Neuron (in vitro differentiated cells): ENCODE data around the gene MYB.
"Not testable (repeated sequence)": the region's sequence is repeated elsewhere in the genome, so short reads cannot be mapped to it uniquely, and the experiment has no call there.

Experiments
- H2AFZ ChIP-seq: one replicate; pipeline ENCODE4 v1.6.1; 2013; ENCODE audit warnings: low read depth, mild to moderate bottlenecking, inconsistent platforms, low read length, moderate library complexity
- H3K27me3 ChIP-seq: one replicate; pipeline ENCODE4 v1.6.1; 2013; ENCODE audit warnings: low read length; ENCODE audit not compliant: insufficient read depth
- H3K36me3 ChIP-seq: one replicate; pipeline ENCODE4 v1.6.1; 2013; ENCODE audit warnings: low read length; ENCODE audit not compliant: insufficient read depth
- H3K4me1 ChIP-seq: one replicate; pipeline ENCODE4 v1.6.1; 2013; ENCODE audit warnings: low read length; ENCODE audit not compliant: insufficient read depth
- H3K4me3 ChIP-seq: 2 replicates; pipeline ENCODE4 v1.5.1; 2013; ENCODE audit warnings: mild to moderate bottlenecking, low read length, moderate library complexity
- H3K9me3 ChIP-seq: one replicate; pipeline ENCODE4 v1.6.1; 2013; ENCODE audit warnings: low read length

MYB gene

GRCh38 chr6:135149376-135149775 is 31.7 kb upstream of the MYB start:
- no peaks in the 10 kb centered on the region for H3K27me3 ChIP-seq
- no peak overlapping the region for H2AFZ ChIP-seq
- no peak overlapping the region for H3K4me3 ChIP-seq
- H3K9me3 ChIP-seq, result no peaks in the 10 kb centered on the region
- no peaks in the 10 kb centered on the region for H3K36me3 ChIP-seq
- H3K4me1 ChIP-seq, result no peaks in the 10 kb centered on the region

GRCh38 chr6:135150481-135150880 is 30.6 kb upstream of the MYB start:
- H3K36me3 ChIP-seq, H3K27me3 ChIP-seq, H3K9me3 ChIP-seq, H3K4me3 ChIP-seq, H3K4me1 ChIP-seq, H2AFZ ChIP-seq: not testable (repeated sequence)

GRCh38 chr6:135154125-135154524 is 27.0 kb upstream of the MYB start:
- H3K9me3 ChIP-seq, H3K27me3 ChIP-seq, H2AFZ ChIP-seq, H3K36me3 ChIP-seq, H3K4me1 ChIP-seq, H3K4me3 ChIP-seq: not testable (repeated sequence)

- Histone ChIP-seq H3K36me3 (no peaks in the 10 kb centered on the region), H3K4me1 (no peaks in the 10 kb centered on the region)
These were observed 22.7 kb upstream of the MYB start for GRCh38 chr6:135158397-135158796.

GRCh38 chr6:135159531-135159930 is 21.6 kb upstream of the MYB start:
- Histone ChIP-seq H3K4me1 (no peaks in the 10 kb centered on the region), H3K4me3 (no peak overlapping the region), H3K36me3 (no peaks in the 10 kb centered on the region), H3K27me3 (no peaks in the 10 kb centered on the region), H3K9me3 (no peaks in the 10 kb centered on the region), H2AFZ (no peak overlapping the region)

More at GRCh38 chr6:135158397-135158796, 22.7 kb upstream of the MYB start:
- Histone ChIP-seq H3K9me3 (no peaks in the 10 kb centered on the region), H3K4me3 (no peak overlapping the region), H2AFZ (no peak overlapping the region), H3K27me3 (no peaks in the 10 kb centered on the region)

- Histone ChIP-seq H3K9me3 (no peaks in the 10 kb centered on the region), H3K27me3 (no peaks in the 10 kb centered on the region), H2AFZ (no peak overlapping the region), H3K4me1 (no peaks in the 10 kb centered on the region), H3K36me3 (no peaks in the 10 kb centered on the region), H3K4me3 (no peak overlapping the region)
These were observed 19.4 kb upstream of the MYB start for GRCh38 chr6:135161411-135162395.

- Histone ChIP-seq H2AFZ (no peak overlapping the region), H3K36me3 (no peaks in the 10 kb centered on the region), H3K4me3 (no peak overlapping the region), H3K9me3 (no peaks in the 10 kb centered on the region), H3K27me3 (no peaks in the 10 kb centered on the region), H3K4me1 (no peaks in the 10 kb centered on the region)
These were observed 18.2 kb upstream of the MYB start for GRCh38 chr6:135162678-135163439.

GRCh38 chr6:135163440-135163738 is 17.7 kb upstream of the MYB start:
- Histone ChIP-seq H3K27me3 (no peaks in the 10 kb centered on the region), H2AFZ (no peak overlapping the region), H3K4me1 (no peaks in the 10 kb centered on the region), H3K4me3 (no peak overlapping the region), H3K36me3 (no peaks in the 10 kb centered on the region), H3K9me3 (no peaks in the 10 kb centered on the region)

GRCh38 chr6:135164387-135164786 is 16.7 kb upstream of the MYB start:
- H3K9me3 ChIP-seq, H2AFZ ChIP-seq, H3K36me3 ChIP-seq, H3K27me3 ChIP-seq, H3K4me1 ChIP-seq, H3K4me3 ChIP-seq: not testable (repeated sequence)

GRCh38 chr6:135165031-135165430 is 16.1 kb upstream of the MYB start:
- H3K27me3 ChIP-seq, result peaks cover 4% of the 10 kb centered on the region
- H3K4me1 ChIP-seq, result no peaks in the 10 kb centered on the region
- H3K36me3 ChIP-seq, result no peaks in the 10 kb centered on the region
- no peak overlapping the region for H2AFZ ChIP-seq
- no peak overlapping the region for H3K4me3 ChIP-seq
- peaks cover 1% of the 10 kb centered on the region for H3K9me3 ChIP-seq

GRCh38 chr6:135166515-135166914 is 14.6 kb upstream of the MYB start:
- no peaks in the 10 kb centered on the region for H3K4me1 ChIP-seq
- no peak overlapping the region for H3K4me3 ChIP-seq
- H2AFZ ChIP-seq, result no peak overlapping the region
- H3K36me3 ChIP-seq, result no peaks in the 10 kb centered on the region
- peaks cover 11% of the 10 kb centered on the region for H3K27me3 ChIP-seq
- peaks cover 2% of the 10 kb centered on the region for H3K9me3 ChIP-seq

GRCh38 chr6:135167617-135168016 is 13.5 kb upstream of the MYB start:
- no peaks in the 10 kb centered on the region for H3K36me3 ChIP-seq
- H2AFZ ChIP-seq, result no peak overlapping the region
- peaks cover 12% of the 10 kb centered on the region for H3K27me3 ChIP-seq
- no peak overlapping the region for H3K4me3 ChIP-seq
- H3K4me1 ChIP-seq, result no peaks in the 10 kb centered on the region
- H3K9me3 ChIP-seq, result peaks cover 2% of the 10 kb centered on the region

- Histone ChIP-seq H2AFZ (no peak overlapping the region), H3K4me3 (no peak overlapping the region), H3K27me3 (peaks cover 15% of the 10 kb centered on the region), H3K9me3 (peaks cover 2% of the 10 kb centered on the region), H3K36me3 (no peaks in the 10 kb centered on the region), H3K4me1 (no peaks in the 10 kb centered on the region)
These were observed 12.3 kb upstream of the MYB start for GRCh38 chr6:135168766-135169165.
